HG03460 (cell line): ENCODE data around the gene LTBP1.
"Not testable (repeated sequence)": the region's sequence is repeated elsewhere in the genome, so short reads cannot be mapped to it uniquely, and the experiment has no call there.

Source experiments
- ATAC-seq: cut with Tn5 transposase; IDR thresholded peaks from one replicate; pipeline ENCODE4 v1.9.1; 2021; ENCODE audit not compliant: unreplicated experiment

Gene LTBP1

DNA sequence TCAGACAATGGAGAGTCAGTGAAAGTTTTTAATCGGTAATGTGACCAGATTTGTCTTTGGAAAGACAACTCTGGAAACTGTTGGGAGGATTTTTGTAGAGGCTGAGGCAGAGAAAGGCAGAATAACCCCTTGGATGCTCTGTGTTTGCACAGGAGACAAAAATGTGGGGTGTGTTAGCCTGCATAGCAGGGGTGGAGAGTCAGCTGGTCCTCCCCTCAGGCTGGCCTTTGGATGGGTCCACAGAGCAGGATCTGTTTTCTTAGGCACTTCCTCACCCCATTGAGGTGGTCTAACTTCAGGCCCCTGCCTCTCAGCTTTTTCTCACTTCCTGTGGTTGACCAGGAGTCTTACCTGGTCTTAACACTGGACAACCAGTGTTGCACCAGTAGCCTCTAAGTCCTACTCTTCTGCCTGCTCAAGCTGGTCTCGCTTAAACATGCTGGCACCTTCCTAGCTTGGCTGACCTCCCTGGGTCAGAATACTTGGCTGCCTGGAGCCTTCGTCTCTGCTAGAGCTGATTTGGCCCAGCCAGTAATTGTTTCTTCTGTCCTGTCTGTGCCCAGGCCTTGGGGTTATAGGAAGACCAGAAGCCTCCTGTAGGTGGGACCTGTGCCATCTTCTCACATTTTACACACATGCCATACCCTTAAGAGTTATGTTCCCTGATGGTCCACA lies 269.9 kb downstream of the LTBP1 start:
- ATAC-seq, result no peak

DNA sequence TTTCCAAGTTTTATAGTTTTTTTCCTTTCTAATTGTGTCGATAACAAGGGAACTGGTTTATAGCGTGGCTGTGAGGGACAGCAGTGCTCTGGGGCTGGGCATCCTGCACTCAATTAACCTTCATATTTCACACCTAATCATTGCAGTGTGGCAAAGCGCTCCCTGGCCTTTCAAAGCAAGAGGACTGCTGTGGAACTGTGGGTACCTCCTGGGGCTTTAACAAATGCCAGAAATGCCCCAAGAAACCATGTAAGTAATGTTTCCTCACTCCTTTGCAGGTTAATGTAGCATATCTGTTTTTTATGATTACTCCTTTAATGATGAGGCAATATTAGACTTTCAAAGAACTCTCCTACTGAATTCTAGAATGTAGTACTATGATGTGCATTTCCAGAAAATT lies 270.7 kb downstream of the LTBP1 start:
- ATAC-seq, result no peak

DNA sequence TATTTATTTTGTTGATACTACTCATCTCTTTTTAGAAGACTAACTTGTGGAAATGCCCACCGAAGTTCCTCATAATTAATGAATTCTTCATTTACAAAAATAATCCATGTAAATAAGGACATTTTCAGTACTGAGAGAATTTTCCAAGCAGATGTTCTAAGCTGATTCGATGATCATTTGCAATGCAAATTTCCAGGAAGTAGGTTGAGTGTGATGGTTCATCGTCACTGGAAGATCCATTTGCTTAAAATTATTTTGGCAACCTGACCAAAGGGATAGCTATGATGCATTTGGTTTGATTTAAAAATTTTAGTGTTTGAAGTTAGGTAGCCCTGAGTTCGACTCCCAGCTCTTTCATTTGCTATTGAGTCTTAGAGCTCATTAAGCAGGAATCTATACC lies 272.4 kb downstream of the LTBP1 start:
- ATAC-seq, result no peak

DNA sequence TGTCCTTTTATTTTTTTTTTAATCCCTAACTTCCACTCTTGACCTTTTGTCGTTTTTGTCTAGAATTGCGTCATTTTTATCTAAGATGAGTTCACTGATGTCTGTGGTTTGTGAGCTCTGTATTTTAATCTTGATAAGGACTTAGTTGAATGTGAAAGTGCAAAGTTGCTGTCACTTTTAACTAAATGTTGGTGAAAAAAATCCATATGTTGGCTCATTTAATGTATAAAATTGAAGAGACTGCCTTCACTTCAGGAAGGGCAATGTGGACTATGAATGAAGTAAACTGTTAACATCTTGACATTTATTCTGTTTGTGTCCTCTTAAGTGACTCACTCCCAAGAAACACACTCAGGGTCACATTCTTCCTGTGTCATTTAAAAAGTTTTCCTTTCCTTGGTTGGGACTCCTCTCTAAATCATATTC lies 273.1 kb downstream of the LTBP1 start:
- no peak for ATAC-seq

DNA sequence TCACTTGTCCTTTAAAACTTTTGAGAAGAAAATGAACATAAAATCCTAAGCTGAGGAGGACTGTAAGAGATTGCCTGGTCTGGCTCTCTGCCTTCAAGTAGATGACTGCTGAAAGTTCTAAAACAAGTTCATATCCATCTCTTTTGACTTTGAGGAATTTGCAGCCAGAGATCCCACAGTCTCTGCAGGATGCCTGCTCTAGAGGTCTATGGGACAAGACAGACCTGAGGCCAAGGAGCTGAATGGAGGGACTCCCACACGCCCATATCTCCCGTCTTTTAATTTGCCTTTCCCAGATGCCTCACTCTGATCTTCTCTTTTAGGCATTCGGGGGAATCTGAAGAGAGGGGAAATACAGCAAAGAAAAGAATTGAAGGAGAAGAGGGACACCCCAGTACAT lies 273.8 kb downstream of the LTBP1 start:
- ATAC-seq, result no peak

DNA sequence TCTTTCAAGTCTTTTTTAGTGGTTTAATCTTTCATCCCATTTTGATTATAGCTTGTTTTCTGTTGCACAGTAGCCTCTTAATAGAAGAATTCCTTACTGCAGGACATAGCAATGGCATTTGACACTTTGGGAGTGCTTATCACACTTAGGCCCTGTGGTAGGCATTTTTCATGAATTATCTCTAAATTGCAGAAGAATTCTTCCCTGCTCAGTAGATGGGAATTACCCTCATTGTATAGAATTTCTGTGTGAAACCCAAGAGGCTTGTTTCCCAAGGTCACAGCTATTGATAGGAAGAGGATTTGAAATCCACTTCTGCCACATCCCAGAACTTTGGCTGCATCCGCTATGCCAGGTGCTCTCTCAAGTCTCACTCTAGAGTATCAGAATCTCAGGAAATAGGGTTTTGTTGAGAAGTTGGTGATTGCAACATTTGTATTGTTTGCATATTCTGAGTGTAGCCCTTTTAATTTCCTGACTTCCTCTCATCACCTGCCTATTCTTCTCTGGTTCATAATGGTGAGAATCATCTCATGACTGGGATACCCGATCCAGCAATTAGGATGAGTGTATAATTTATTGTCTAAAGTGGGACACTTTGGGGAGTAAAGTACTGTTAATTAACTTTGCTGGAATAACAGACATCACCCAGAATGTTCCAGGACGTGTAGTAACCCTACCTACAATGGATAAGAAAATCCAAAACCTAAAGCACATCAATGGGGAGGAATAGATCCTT lies 274.5 kb downstream of the LTBP1 start:
- no peak for ATAC-seq

DNA sequence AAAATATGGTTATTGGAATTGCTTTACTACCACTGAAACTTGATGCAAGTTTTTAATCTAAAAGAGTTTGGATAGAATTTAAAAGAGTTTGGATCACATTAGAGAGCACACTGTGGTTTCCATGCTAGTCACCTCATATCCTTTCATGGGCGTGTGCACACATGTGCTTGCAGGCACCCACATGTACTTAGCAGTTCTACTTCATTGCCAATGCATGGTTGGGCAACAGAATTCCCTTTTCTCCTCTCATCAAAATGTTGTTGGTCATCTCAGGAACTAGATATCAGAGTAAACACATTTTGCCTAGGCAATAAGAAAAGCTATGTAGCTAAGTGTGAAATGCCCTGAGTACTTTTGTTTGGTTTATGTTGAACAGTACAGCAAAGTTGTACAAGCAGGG lies 275.6 kb downstream of the LTBP1 start:
- ATAC-seq, result no peak

DNA sequence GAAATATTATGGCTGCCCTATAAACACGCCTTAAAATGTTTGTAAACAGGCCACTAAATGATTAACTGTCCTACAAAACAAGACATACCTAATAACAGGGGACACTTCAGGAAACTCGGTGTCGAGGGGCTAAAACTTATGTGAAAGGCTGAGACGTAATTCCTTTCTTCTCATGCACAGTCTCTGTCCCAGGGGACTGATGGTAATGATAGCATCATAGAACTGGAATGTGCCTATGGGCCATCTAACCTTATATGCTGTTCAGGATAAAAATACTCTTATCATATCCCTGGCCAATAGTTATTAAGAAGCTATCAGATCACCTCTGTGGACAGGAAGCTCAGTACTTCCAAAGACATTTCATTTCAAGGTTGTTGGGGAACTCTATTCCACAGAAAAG lies 277.1 kb downstream of the LTBP1 start:
- ATAC-seq, result no peak

DNA sequence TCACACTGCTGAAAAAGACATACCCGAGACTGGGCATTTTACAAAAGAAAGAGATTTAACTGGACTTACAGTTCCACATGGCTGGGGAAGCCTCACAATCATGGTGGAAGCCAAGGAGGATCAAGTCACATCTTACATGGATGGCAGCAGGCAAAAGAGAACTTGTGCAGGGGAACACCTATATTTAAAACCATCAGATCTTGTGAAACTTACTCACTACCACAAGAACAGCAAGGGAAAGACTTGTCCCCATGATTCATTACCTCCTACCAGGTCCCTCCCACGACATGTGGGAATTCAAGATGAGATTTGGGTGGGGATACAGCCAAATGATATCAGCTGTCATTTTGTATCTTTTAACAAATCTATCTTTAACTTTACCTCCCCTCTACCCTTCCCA lies 278.6 kb downstream of the LTBP1 start:
- no peak for ATAC-seq

DNA sequence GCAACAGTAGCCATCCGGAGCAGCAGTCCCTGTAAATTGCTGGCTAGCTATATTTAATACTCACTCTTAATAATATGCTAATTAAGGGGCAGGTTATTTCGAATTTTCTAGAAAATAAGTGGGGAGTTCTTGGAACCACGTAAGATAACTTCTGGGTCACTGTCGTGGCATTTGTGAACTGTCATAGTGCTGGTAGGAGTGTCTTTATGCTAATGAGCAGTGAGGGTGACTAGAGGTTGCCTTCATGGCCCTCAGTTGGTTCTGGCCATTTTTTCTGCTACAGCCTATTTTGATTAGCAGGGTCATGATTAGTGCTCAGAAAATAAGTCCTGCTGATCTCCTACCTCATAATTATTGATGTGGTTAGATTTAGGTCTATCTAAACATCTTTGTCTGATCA lies 279.8 kb downstream of the LTBP1 start:
- no peak for ATAC-seq

DNA sequence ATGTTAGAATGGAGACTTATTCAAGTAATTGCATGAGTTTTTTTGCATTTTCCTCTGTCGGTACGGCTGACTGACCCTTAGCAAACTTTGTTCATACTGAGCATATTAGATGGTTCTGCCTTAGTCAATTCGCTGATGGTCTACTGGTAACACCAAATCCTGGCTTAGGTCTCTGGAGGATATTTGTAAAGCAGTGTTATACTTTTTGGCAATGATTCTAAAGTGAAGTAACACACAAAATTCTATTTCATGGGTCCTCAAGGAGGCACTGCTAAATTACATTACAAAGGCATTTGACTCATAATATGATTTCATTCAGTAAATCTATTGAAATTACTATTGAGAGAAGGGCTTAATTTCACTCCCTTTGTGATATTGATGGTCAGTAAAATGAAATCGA lies 282.9 kb downstream of the LTBP1 start:
- no peak for ATAC-seq

DNA sequence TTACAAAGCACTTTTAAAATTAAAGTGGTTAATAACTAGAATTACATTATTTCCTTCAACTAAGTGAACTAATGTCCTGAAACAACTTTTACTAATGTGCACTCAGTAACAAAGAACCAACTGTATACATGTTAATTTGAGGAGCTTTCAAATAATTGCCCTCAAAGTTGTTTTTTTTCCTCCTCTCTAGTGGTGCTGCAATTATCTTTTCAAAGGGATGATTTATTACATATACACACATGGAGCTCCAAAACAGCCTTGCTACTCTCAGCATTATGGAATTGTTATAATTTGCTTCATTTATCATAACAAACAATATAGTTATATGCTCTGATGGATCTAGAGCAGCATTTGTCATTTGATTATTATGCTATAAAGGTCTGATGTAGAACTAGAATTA lies 283.4 kb downstream of the LTBP1 start:
- ATAC-seq, result no peak

DNA sequence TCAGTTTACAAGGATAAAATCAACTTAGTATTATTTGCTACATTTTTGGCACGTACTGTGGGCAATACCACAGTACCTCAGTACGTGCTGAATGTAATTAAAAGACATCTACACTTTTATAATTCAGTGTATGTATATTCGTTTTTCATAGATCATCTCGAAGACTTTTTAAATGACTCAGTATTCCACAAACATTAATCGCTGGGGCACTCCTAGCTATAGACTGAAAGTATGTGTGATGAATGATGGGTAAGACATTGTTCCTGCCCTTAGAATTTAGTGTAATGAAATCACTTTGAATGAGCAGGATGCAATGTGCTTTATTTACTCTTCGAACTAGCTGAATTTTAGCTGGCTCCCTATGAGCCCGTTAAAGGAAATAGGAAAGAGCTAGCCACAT lies 284.1 kb downstream of the LTBP1 start:
- no peak for ATAC-seq

DNA sequence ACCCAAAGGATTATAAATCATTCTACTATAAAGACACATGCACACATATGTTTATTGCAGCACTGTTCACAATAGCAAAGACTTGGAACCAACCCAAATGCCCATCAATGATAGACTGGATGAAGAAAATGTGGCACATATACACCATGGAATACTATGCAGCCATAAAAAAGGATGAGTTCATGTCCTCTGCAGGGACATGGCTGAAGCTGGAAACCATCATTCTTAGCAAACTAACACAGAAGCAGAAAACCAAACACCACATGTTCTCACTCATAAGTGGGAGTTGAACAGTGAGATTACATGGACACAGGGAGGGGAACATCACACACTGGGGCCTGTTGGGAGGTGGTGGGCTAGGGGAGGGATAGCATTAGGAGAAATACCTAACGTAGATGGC lies 288.8 kb downstream of the LTBP1 start:
- not testable (repeated sequence) for ATAC-seq

DNA sequence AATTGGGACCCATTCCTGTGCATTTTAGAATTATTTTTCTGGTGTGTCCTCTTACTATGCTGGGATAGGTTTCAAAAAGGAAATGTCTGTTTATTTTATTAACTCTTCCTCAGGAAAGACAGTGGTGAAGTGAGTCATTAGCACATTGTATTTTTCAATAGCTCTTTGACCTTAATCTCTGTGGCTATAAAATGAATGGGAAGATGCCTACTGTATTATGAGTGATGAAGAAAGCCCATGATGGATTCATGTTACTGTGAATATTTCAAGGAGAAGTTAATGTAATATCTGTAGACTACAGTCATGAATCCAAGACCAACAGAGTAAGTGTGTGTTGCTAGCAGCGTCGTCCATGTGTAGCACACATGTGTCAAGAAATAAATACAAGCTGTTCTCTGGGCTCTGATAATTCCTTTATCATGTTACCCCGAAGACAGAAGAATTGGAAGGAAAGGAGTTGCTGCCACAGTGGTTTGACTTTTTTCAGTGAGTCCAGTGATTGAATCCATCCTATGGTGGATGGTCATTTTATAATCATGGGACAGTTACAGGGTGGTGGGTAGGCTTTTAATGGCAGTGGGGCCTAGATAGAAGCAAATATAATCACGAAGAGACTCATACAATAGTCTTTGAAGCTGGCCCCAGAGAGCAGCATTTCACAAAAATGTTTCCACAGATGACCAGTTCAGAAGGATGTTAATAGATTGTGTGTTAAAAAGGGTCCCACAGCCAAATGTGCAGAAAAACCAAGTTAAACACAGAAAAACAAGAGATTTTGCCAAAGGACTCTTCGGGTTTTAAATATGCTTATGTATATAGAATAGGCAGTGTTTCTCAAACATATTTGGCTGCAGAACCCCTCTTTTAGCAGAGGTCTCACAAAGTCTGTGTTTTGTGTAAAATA lies 290.0 kb downstream of the LTBP1 start:
- no peak for ATAC-seq

DNA sequence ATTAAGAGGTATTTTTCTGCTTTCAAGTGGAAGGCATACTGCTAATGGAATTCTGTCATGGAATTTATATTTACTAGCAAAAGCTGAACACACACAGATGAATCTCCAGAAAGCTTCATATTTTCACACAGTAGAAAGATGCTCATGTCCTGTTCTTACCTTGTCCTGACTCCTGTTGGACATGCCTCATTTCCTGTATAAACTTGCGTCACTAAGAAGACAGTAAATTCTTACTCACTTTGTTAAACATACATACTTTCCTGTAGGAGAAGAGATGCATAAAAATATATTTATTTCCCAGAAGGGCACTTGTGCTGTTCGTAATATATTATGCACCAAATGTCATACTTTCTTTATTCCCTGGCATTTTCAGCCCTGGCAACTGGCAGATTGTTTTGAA lies 291.4 kb downstream of the LTBP1 start:
- no peak for ATAC-seq

DNA sequence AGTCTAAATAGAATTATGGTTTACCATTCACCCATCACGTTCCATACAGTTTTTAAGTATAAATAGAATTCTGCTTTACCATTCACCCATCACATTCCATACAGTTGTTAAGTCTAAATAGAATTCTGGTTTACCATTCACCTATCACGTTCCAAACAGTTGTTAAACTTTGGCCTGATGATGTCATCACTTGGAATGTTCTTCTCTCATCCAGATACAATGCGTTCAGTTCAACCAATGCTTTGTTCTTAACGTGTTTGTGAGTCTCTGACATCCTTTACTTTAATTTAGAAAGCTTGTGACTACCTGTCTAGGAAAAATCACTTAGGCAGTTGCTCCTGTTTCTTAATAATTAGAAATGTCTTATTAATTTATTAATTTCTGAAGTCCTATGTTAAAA lies 293.4 kb downstream of the LTBP1 start:
- no peak for ATAC-seq

DNA sequence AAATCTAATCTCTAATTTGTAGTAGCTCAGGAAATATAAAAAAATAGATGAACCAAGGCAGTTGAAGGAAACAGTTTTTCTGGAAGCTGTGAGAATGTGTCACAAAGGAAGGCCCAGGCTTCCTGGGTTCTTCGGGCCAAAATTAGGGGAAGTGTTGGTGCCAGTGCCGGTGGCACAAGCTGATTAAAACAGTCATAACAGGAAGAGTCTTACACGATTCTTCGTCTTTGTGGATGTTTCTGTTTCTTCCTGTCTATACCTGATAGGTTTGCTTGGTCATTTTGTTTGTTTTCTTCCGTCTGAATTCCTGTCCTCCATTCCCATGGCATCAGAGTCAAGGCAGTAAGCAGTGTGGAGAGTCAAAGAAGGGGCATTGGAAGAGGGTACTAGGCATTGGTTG lies 294.3 kb downstream of the LTBP1 start:
- no peak for ATAC-seq

DNA sequence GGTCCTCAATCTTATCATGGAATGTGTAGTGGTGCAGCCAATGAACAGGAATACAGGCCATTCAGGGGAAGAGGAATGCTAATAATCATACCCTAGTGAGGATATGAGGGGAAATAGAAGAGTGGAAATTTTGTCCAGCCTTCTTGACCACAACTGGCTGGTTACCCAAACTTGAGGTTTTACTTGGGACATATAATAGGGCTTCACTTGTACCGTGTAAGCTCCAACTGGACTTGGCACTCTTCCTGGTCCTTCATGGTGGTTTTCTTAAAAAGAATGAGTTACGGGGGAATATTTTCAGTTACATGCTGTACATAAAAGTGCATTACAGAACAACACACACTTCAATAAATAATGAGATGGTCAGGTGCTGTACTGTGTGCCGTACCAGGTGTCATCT lies 294.8 kb downstream of the LTBP1 start:
- ATAC-seq, result no peak

DNA sequence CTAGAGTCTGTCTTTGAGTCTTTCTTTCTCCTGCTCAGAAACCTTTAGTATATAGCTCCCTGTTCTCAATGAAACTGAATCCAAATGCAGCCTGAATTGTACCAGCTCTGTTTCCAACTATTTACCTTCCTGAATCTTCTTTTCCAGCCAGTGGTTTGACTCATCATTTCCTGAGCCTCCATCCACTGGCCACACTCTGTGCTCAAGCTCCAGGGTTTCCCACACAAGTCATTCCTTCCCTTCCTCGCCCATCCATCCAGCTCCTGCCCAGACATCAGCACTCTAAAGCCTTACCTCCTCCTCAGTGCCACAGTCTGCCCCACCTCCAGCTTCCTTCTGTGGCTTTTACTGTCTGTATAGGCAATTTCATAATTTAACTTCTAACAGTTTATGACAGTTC lies 296.1 kb downstream of the LTBP1 start:
- no peak for ATAC-seq

DNA sequence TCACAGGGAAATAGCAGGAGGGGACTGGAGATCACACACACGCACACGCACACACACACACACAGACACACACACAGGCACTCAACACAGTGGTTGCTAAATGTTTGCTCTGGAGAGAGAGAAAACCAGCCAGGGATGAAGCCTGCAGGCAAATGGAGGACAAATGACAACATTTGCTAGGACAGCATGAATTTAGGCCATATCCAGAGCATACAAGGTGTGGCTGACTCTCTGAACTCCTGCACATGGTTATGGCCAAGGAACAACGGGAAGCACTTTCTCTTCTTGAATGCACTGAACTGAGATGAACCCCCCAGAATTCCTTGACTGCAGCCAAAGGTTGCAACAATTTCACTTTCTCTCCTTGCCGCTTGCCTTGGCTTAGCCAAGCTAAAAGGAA lies 299.7 kb downstream of the LTBP1 start:
- ATAC-seq, result no peak

DNA sequence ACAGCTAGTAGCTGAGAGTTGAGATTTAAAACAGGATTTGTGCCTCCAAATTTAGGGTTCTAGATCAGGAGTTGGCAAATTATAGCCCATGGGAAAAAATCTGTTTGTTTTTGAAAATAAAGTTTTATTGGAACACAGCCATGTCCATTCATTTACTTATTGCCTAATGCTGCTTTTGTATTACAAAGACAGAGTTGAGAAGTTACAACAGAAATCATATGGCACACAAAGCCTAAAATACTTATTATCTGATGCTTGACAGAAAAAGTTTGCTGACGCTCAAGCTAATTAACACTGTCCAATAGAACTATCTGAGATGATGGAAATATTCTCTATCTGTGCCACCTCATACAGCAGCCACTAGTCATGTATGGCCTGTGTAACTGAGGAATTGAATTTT lies 300.6 kb downstream of the LTBP1 start:
- ATAC-seq, result no peak
